Limb (tissue), 2 donors: ENCODE results near the gene TRIM75.
"Not testable (repeated sequence)": the region's sequence is repeated elsewhere in the genome, so short reads cannot be mapped to it uniquely, and the experiment has no call there.

Source experiments
- DNase-seq, 2 donors: peaks; one replicate each; pipeline ENCODE4 v3.0.0-alpha.2; 2016; ENCODE audit errors: extremely low spot score in 2 of 2

Gene TRIM75

DNA sequence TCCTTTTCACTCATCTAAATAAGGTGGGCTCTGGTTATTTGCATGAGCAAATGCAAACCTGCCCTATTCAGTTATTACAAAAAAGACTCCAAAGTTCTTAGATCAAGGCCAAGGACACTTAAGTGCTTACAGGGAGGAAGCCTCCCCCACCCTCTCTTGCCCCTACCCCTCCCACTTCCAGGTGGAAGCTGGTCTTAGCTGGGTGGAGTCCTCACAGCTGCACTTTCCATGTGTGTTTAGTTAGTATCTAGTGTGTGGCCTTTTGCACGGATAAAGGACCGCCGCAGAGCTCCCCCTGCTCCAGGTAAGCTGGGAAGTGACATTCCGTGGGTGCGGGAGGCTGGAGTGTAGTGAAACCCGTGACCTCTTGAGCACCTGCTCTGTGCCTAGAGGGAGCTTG lies at the start of gene TRIM75:
TSS of gene TRIM75 (plus strand) at position 222 of the 400 bp plus-strand sequence. CDS start 5,282 bp downstream, outside the sequence.
- DNase-seq, result no peak

DNA sequence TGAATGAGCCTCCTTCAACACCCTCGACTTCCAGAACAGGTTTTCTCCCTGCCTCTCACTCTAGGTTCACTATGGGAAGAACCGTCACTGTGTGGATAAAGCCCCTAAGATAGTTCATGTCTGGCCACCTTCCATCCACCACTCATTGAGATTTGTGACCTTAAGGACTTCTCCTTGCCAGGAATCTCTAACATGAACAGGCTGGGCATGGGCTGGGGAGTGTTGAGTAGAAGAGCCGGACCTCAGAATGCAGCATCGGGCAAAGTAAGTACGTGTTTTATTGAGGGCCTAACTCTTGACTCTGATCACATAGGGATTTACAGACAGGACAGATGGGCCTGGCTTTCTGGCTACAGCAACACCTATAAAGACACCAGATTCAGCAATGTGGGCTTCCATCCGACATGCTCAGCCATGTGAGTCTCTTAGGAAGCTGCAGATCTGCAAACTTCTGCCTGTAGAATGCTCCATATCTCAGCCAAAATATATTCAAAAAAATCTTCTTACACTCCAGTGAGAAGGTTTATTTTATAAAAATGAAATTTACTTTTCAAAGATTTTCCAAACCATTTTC lies 48.2 kb upstream of the TRIM75 start:
- DNase-seq, result no peak

DNA sequence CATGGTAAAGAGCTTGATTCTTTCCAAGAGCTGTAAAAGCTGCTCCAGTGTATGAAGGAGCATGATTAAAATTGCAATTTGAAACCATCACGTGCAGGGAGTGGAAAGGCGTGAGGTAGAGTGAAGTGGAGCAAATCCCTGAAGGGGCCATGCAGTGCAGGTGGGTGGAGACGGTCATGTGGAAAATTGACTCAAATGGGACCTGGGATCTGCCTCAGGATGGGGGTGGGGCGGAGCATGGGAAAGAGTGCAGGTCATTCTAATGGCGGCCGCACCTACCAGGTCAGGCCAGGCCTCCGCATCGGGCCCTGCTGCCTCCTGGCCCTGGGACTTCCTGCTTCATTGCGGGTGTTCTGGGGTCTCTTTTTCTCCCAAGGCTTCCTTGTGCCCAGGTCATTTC lies 47.2 kb upstream of the TRIM75 start:
- no peak for DNase-seq

DNA sequence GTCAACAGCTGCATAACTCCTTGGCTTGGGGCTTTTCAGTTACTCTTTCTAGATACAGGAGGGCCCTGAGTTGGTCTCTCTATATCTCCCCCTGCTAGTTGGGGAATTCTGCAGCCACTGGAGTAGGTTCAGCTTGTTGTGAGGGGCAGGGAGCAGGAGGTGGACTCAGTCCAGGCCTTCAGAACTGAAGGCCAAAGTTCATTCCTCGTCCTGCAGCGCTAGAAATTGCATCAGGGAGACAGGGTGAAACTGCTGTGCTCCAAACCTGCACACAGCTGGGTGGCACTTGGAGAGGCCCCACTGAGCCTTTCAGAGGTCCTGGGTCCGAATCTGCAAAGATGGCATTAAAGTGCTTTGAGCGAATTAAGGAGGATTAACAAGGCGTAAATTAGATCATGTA lies 46.8 kb upstream of the TRIM75 start:
- DNase-seq, result no peak

DNA sequence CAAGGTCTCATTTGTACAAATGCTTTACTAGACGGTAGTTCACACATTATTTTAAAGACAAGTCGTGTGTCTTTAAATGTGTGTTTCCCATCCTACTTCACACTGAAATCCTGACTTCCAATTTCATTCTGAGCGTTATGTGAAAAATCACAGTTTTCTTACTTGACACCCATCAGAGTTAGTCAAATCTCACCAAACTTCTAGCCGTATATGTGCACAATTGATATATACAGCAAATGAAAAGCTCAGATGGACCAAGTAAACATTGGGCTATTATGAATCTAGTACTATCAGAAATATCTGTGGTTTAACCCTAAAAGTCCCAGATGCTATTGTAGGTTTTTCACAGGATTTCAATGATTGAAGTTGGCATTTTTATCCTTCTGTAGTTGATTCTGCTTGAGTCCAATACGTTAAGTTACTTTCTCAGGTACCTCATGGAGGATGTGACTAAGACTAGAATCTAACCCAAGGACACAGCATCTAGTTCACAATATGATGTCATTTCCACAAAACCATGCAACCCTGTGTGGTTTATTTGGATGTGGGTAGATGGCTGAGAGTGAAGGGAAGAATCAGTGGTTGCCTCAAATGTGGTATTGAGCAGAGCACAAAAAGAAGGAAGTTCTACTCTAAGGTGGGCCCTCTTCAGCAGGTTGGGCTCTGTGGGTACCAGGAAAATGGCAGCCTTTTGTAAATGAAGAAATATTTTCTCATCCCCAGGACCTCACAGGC lies 44.0 kb upstream of the TRIM75 start:
- no peak for DNase-seq

DNA sequence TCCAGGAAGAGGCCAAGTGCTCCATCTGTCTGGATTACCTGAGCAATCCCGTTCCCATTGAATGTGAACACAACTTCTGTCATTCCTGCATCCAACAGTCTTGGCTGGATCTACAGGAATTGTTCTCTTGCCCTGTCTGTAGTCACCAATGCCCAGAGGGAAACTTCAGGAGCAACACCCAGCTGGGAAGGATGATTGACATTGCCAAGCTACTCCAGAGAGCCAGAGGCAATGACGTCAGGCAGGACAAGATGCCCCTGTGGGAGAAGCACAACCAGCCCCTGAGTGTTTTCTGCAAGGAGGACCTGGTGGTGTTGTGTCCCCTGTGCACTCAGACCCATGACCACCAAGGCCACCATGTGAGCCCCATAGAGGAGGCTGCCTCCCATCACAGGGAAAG lies 43.2 kb upstream of the TRIM75 start:
- DNase-seq, result no peak

DNA sequence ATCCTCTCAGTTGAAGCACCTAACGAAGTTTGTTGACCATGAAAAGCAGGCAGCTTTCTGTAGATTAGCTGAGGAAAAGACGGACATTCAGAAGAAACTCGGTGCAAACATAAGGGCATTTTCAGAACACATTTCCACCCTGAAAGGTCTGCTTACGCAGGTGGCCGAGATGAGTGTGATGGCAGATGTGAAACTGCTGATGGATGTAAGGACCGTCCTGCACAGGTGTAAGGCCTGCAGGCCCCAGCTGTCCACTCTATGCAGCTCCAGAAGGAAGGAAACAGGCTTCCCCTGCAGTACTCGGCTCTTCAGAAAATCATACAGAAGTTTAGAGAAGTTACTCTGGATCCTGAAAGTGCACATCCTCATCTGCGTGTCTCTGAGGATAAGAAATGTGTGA lies 42.7 kb upstream of the TRIM75 start:
- DNase-seq, result no peak

DNA sequence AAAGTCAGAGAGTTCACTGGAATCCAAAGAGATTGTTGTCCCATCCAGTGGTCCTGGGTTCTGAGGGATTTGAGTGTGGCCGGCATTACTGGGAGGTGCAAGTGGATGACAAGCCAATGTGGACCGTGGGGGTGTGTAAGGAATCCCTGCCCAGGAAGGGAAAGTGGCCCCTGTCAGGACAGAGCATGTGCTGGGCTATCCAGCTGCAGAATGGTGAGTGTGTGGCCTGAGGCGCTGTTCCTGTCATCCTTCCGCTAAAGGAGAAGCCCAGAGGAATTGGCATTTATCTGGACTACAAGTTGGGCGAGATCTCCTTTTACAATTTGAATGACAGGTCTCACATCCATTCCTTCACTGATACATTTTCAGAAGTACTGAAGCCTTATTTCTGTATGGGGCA lies 42.3 kb upstream of the TRIM75 start:
- no peak for DNase-seq

DNA sequence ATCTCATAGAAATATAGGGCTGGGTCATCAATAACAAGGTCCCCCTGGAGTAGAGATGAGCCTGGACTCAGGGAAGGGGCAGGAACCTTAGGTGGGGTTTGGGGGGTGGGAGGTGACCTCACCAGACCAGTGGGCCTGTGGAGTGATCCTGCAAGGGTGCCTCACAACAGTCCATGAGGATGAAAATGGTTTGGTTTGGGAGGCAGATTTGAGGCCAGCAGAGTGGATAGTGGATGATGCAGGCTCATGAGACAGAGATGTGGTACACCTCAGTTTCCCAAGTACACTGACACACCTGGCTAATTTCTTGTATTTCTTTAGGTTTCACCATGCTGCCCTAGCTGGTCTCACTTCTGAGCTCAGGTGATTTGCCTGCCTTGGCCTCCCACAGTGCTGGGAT lies 40.0 kb upstream of the TRIM75 start:
- DNase-seq, result no peak

DNA sequence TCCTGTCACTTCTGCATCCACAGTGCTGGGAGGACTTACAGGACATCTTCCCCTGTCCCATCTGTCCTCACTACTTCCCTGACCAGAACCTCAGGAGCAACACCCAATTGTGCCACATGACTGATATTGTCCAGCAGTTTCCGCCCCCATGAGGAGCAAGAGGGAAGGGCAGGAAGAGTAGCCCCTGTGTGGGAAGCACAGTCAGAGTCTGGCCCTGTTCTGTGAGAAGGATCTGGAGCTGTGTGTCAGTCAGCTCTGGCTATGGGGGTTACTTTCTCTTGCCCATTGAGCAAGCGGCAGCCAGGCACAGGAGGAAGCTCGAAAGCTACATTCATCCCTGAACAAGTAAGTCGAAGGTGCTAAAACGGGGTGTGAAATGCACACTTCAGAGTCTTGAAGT lies 36.7 kb upstream of the TRIM75 start:
- no peak for DNase-seq

DNA sequence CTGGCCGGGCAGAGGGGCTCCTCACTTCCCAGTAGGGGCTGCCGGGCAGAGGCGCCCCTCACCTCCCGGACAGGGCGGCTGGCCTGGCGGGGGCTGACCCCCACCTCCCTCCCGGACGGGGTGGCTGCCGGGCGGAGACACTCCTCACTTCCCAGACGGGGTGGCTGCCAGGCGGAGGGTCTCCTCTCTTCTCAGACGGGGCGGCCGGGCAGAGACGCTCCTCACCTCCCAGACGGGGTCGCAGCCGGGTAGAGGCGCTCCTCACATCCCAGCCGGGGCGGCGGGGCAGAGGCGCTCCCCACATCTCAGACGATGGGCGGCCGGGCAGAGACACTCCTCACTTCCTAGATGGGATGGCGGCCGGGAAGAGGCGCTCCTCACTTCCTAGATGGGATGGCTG lies 33.7 kb upstream of the TRIM75 start:
- not testable (repeated sequence) for DNase-seq

DNA sequence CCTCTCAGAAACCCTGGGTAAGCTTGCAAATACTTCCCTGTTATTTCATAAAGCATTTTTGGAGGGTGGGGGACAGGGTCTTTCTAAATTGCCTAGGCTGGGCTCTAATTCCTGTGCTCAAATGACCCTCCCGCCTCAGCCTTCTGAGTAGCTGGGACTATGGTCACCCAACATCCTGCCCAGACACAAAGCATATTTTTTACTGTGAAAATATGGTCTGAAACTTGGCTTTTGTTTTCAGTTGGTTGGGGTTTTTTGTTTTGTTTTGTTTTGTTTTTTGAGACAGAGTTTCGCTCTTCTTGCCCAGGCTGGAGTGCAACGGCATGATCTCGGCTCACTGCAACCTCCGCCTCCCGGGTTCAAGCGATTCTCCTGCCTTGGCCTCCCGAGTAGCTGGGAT lies 27.9 kb upstream of the TRIM75 start:
- not testable (repeated sequence) for DNase-seq

DNA sequence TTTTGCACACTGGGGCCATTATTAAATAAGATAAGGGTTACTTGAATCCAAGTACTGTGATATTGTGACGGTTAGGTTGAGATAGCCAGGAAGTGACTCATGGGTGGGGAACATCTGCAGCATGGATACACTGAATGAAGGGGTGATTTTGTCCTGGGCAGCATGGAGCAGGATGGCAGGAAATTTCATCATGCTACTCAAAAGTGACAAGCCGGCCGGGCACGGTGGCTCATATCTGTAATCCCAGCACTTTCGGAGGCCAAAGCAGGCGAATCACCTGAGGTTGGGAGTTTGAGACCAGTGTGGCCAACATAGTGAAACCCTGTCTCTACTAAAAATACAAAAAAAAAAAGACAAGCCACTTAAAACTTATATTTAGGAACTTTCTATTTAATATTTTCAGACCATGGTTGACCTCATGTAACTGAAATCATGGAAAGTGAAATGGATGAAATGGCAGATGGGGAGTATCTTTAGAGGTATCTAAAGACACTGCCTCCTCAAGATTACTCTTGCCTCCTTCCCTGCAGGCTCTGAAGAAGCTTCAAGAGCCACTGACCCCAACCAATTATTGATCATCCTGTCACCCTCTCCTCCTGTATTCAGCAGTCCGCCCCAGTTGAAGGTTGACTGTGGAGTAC lies 25.8 kb upstream of the TRIM75 start:
- DNase-seq, result no peak

DNA sequence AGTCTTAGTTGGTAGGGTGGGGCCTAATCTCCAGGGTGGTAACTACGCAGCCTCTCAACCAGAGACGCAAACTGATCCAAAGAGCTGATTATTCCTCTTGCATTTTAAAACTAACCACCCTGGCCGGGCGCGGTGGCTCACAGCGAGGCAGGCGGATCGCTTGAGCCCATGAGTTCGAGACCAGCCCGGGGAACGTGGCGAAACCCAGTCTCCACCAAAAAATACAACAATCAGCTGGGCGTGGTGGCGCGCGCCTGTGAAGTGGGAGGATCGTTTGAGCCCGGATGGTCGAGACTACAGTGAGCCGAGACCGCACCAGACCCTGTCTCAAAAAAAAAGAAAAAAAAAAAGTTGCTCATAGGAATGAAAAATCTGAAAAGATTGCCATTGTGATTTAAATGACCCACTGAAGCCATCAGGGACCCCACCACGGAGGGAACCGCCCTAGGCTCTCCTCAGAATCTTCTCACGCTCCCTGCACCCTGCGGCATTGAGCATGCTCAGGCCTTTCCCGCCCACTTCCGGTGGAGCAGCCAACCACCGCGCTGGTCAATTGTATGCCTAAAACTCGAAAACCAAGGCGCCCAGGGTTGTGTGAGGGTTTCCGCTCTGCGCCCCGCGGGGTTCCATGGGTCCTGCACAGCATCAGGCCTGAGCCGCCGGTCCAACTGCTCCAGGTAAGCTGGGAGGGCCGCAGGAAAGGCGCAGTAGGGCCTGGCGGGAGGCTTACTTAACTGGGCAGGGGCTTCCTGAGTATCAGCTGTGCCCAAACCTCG lies 22.0 kb upstream of the TRIM75 start, which contains the start of gene TRIM60:
TSS of gene TRIM60 (plus strand) at position 564 of the 776 bp plus-strand sequence. CDS start 8,074 bp downstream, outside the sequence.
- no peak for DNase-seq

DNA sequence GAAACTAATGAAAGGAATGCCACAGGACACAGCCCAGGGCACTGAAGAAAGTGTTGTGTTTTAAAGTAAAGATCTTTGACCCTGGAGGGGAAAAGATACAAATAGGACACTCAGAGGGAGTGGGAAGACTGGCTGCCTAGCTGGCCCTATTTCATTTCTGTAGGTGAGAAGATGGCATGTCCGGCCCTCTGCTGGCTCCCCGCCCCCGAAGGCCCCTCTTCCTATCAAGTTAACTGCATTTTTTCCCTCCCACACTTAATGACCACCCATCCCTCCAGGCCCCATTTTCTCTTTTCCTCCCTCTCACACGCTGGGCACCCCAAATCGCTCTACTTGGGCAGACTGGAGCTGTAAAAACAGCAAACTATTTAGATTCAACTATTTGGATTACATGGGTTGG lies 5.5 kb upstream of the TRIM75 start:
- no peak for DNase-seq

DNA sequence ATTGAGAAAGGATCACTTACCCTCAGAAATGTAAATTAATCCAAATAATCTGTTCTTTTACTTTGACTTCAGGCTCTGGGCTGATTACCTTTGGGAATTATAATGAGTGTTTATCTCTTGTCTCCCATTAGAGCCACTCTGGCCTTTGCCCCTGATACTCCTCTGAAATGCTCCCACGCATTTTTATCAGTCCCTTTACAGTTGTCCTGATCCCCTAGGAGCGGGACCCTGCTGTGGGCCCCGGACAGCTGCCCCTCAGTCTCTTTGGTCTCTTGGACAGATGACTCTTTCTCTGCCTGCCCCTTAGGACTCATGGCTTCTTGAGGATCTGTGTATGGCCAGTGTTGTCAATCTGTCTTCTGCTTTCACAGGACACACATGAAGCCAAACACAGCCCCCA lies 1.0 kb upstream of the TRIM75 start:
- DNase-seq, result no peak

DNA sequence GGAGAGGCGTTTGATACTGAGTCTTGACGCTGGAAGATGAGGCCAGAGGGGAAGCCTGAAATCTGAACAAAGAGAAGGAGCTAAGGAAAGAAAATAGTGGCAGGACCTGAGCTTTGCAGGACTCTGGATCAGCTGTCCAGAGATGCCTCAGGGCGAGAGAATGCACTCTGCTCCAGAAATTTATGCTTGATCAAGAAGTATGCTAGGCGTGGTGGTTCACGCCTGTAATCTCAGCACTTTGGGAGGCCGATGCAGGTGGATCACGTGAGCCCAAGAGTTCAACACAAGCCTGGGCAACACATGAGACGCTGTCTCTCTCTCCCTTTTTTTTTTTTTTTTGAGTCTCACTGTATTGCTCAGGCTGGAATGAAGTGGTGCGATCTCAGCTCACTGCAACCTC lies 1.9 kb downstream of the TRIM75 start:
- DNase-seq, result no peak

DNA sequence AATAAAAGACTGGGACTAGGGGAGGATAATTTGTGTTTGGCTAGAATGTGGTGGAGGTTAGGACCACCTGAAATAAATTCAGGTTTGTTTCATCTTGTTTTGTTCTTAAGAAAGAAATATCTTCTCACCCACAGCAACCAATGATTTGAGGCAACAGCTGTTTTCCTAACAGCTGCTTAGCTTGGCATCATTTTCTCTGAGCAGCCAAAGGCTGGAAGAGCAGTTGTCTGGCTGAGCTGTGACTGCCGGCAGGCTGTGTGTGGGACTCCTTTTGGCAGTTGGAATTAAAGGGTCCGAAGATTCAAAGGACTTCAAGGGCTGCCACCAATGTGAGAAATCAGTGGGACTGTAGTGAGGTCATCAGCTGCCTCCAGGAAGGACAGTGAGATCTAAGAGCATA lies 5.0 kb downstream of the TRIM75 start:
- peak in 1 of 2 donors; percentile 56 for DNase-seq

DNA sequence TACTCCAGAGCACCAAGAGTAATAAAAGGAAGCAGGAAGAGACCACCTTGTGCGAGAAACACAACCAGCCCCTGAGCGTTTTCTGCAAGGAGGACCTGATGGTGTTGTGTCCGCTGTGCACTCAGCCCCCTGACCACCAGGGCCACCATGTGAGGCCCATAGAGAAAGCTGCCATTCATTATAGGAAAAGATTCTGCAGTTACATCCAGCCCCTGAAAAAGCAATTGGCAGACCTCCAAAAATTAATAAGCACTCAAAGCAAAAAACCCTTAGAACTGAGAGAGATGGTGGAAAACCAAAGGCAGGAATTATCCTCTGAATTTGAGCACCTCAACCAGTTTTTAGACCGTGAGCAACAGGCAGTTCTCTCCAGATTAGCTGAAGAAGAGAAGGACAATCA lies 5.7 kb downstream of the TRIM75 start:
- DNase-seq, result no peak

DNA sequence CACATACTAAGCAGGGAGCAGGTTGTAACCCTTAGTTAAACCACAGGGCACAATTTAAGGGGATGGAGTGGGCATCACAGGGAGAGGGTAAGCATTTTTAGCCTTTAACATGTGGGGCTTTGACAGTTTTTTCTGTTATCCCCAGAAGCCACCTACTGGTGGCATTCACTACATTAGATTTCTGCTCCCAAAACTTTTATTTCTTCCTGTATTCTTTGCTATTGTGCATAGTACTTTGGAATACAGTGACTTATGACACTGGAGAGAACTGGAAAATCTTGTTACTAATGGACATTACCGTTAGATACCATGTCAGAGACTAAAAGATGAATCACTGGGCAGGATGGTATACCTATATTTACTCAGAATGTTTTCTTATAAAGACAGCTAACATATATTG lies 7.3 kb downstream of the TRIM75 start:
- no peak for DNase-seq

DNA sequence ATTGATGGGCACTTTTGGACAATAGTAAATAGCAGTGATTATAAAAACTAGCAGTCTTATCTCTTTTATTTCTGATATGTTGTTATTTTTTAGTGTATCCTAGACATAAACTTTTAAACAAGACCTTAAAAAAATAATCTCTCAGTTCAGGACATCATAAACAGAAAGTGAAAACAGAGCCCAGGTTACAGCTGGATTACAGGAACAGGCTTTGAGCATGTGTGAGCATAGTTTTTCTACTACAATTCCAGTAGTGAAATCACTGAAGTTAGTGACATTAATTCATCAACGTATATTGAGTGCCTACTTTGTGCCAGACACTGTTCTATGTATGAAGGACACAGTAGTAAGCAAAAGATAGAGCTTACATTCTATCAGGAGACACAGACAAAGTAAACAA lies 16.9 kb downstream of the TRIM75 start:
- no peak for DNase-seq

DNA sequence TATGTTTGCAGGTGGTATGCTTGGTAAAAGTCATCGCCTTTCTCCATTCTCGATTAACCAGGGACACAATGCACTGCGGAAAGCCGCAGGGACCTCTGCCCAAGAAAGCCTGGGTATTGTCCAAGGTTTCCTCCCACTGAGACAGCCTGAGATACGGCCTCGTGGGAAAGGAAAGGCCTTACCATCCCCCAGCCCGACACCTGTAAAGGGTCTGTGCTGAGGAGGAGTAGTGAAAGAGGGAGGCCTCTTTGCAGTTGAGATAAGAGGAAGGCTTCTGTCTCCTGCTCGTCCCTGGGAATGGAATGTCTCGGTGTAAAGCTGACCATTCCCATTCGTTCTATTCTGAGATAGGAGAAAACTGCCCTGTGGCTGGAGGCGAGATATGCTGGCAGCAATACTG lies 19.7 kb downstream of the TRIM75 start:
- DNase-seq, result not testable (repeated sequence)
